Testis (tissue), 2 donors: Measurements from ENCODE around the gene ZMYM2.

ENCODE experiments used
- CTCF ChIP-seq, 3 experiments: fragments of 450-650 bp in 2 of 3; fragments of 200-600 bp in 1 of 3; sonication (generic) in 1 of 3; IDR thresholded peaks; one replicate each; pipeline ENCODE4 v1.5.1; 2016 to 2019; ENCODE audit warnings: antibody characterized with exemption in 3 of 3, mild to moderate bottlenecking in 2 of 3, moderate library complexity in 1 of 3
- POLR2A ChIP-seq: fragments of 450-650 bp; IDR thresholded peaks from one replicate; pipeline ENCODE4 v1.6.1; 2017; ENCODE audit warnings: antibody characterized with exemption, mild to moderate bottlenecking, moderate library complexity

- TF ChIP-seq CTCF (IDR thresholded peaks at IDR 0.05) (no peak), POLR2A (no peak)
Measured at GRCh38 chr13:20099319-20099718, 140.8 kb downstream of the ZMYM2 start.
